K562 (cell line): ENCODE measurements around the gene MAPKAPK3. TPM values are rescaled to one million over a fixed set of nuclear protein-coding genes. Genes with fewer than 3 reads are reported as not detected.

Experiments used
- ETV5 ChIP-seq: sonication (generic); formaldehyde crosslinking; IDR thresholded peaks from 2 replicates; pipeline ENCODE4 v1.4.0; 2020; ENCODE audit warnings: low read depth, mild to moderate bottlenecking, missing genetic modification reagents
- polyA plus RNA-seq, 8 experiments: library from polyadenylated mRNA; depleted of rRNA in 4 of 8; stranded (reverse) in 5 of 8; unstranded in 3 of 8; fragments of >200 nt; fragmentation: Nextera tagmentation in 2 of 8; fragmentation: Illumina TruSeq in 1 of 8; extraction: Ambion mirVana in 2 of 8; extraction: Trizol in 1 of 8; gene quantifications; 2 replicates each; pipeline versions ENCODE4 v1.2.1 to v1.2.3, GENCODE V29; 2011 to 2014; ENCODE audit warnings: inconsistent platforms in 1 of 8, missing spikeins in 1 of 8
- total RNA-seq, 7 experiments: library from RNA; depleted of rRNA in 6 of 7; stranded (reverse); fragments of >200 nt in 6 of 7; fragmentation: Illumina TruSeq in 2 of 7; extraction: Trizol in 2 of 7; gene quantifications; 2 replicates each; pipeline versions ENCODE4 v1.2.1 to v1.2.3, GENCODE V29; 2011 to 2021; ENCODE audit warnings: low replicate concordance in 1 of 7
- TF ChIP-seq, protein P1 (sequence below), 2 experiments: fragments of 450-650 bp; formaldehyde crosslinking in 1 of 2; IDR thresholded peaks; 2 replicates each; pipeline versions ENCODE4 v1.4.0 to v1.6.1; 2014 to 2020; ENCODE audit warnings: mild to moderate bottlenecking in 2 of 2, borderline replicate concordance in 1 of 2, low read depth in 1 of 2
- TF ChIP-seq, protein P2 (sequence below): fragments of 250-450 bp; sonication (Bioruptor Pico); IDR thresholded peaks from 2 replicates; pipeline ENCODE4 v1.8.0; 2022; ENCODE audit warnings: inconsistent platforms
- TF ChIP-seq, protein P3 (sequence below), 2 experiments: fragments of 450-650 bp; IDR thresholded peaks; 2 replicates each; pipeline ENCODE4 v1.6.1; 2016; ENCODE audit warnings: mild to moderate bottlenecking in 2 of 2, borderline replicate concordance in 1 of 2, low read depth in 1 of 2, moderate library complexity in 1 of 2
- TF ChIP-seq, protein P4 (sequence below): fragments of 450-650 bp; formaldehyde crosslinking; IDR thresholded peaks from 2 replicates; pipeline ENCODE4 v1.4.0; 2020; ENCODE audit warnings: mild to moderate bottlenecking, moderate library complexity

Gene MAPKAPK3
- total and polyA plus RNA-seq, 9 of the 15 experiments (the other 6 are each of a cell fraction or from before 2014, with no cell fraction given) = 8.0 to 56.4 (median 41.2) TPM

DNA sequence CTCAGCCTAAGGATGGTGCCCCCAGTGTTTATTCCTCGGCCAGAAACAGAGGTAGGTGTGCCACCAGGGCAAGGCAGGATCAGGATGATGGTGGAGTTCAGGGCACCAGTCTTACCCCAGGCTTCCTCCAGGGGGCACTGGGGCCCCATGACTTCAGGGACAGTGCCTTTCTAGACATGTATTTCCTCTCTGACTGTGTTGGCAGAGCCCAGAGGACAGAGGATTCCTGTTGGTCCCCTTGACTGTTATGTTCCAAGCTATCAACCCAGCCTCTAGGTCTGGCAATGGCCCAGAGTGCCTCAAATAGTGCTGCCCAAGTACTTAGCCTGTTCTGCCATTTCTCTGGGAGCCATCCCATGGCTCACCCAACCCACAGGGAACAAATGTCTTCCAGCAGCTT, 44.8 kb upstream of the MAPKAPK3 start (continued):
- TF ChIP-seq, protein P1, sequence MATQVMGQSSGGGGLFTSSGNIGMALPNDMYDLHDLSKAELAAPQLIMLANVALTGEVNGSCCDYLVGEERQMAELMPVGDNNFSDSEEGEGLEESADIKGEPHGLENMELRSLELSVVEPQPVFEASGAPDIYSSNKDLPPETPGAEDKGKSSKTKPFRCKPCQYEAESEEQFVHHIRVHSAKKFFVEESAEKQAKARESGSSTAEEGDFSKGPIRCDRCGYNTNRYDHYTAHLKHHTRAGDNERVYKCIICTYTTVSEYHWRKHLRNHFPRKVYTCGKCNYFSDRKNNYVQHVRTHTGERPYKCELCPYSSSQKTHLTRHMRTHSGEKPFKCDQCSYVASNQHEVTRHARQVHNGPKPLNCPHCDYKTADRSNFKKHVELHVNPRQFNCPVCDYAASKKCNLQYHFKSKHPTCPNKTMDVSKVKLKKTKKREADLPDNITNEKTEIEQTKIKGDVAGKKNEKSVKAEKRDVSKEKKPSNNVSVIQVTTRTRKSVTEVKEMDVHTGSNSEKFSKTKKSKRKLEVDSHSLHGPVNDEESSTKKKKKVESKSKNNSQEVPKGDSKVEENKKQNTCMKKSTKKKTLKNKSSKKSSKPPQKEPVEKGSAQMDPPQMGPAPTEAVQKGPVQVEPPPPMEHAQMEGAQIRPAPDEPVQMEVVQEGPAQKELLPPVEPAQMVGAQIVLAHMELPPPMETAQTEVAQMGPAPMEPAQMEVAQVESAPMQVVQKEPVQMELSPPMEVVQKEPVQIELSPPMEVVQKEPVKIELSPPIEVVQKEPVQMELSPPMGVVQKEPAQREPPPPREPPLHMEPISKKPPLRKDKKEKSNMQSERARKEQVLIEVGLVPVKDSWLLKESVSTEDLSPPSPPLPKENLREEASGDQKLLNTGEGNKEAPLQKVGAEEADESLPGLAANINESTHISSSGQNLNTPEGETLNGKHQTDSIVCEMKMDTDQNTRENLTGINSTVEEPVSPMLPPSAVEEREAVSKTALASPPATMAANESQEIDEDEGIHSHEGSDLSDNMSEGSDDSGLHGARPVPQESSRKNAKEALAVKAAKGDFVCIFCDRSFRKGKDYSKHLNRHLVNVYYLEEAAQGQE (IDR thresholded peaks at IDR 0.05; ENCODE audit: borderline replicate concordance) = peak; percentile 81; the same call in 1 of the 2 replicates
- TF ChIP-seq, protein P1 (CRISPR knock-in tag; IDR thresholded peaks at IDR 0.05; ENCODE audit: low read depth) = no peak
- 0 out of 2 replicates have a peak, but pooled peaks have one; percentile 30 for TF ChIP-seq ETV5
- TF ChIP-seq, protein P2, sequence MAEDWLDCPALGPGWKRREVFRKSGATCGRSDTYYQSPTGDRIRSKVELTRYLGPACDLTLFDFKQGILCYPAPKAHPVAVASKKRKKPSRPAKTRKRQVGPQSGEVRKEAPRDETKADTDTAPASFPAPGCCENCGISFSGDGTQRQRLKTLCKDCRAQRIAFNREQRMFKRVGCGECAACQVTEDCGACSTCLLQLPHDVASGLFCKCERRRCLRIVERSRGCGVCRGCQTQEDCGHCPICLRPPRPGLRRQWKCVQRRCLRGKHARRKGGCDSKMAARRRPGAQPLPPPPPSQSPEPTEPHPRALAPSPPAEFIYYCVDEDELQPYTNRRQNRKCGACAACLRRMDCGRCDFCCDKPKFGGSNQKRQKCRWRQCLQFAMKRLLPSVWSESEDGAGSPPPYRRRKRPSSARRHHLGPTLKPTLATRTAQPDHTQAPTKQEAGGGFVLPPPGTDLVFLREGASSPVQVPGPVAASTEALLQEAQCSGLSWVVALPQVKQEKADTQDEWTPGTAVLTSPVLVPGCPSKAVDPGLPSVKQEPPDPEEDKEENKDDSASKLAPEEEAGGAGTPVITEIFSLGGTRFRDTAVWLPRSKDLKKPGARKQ = no peak
- TF ChIP-seq, protein P3, sequence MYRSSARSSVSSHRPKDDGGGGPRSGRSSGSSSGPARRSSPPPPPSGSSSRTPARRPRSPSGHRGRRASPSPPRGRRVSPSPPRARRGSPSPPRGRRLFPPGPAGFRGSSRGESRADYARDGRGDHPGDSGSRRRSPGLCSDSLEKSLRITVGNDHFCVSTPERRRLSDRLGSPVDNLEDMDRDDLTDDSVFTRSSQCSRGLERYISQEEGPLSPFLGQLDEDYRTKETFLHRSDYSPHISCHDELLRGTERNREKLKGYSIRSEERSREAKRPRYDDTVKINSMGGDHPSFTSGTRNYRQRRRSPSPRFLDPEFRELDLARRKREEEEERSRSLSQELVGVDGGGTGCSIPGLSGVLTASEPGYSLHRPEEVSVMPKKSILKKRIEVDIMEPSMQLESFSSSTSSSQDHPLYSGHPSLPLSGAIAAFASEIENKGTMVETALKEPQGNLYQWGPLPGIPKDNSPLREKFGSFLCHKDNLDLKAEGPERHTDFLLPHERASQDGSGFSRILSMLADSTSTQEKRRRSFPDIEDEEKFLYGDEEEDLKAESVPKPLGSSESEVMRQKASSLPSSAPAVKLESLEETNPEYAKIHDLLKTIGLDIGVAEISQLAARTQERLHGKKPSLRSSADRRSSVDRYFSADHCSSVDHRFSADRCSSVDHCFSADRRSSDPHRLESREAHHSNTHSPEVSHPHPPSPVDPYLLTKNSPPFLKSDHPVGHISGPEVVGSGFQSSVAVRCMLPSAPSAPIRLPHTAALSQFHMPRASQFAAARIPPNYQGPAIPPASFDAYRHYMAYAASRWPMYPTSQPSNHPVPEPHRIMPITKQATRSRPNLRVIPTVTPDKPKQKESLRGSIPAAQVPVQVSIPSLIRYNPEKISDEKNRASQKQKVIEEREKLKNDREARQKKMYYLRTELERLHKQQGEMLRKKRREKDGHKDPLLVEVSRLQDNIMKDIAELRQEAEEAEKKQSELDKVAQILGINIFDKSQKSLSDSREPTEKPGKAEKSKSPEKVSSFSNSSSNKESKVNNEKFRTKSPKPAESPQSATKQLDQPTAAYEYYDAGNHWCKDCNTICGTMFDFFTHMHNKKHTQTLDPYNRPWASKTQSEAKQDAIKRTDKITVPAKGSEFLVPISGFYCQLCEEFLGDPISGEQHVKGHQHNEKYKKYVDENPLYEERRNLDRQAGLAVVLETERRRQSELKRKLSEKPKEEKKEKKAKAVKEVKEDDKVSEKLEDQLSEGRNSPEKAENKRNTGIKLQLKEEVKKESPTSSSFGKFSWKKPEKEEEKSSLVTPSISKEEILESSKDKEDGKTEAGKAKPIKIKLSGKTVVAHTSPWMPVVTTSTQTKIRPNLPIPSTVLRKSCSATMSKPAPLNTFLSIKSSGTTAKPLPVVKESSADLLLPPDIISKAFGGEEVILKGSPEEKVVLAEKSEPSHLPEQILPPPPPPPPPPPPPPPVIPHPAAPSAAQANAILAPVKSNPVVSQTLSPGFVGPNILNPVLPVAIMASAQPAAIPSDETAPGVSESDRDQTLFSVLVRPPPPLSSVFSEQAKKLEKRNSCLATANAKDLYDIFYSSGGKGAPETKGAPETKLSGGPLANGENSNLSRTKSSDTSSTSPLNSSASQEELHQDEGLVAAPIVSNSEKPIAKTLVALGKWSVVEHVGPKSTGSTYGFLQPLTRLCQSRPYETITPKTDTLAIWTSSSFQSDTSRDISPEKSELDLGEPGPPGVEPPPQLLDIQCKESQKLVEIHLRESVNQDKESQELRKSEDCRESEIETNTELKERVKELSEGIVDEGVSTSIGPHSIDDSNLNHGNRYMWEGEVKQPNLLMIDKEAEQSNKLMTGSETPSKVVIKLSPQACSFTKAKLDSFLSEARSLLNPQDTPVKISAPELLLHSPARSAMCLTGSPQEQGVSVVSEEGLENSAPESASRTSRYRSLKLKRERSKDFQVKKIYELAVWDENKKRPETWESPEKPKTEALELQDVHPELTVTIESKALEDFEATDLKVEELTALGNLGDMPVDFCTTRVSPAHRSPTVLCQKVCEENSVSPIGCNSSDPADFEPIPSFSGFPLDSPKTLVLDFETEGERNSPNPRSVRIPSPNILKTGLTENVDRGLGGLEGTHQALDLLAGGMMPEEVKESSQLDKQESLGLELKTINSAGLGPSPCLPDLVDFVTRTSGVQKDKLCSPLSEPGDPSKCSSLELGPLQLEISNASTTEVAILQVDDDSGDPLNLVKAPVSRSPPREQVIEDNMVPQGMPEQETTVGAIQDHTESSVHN (IDR thresholded peaks at IDR 0.05; ENCODE audit: borderline replicate concordance in 1 of 2, low read depth in 1 of 2) = no peak
- TF ChIP-seq, protein P4, sequence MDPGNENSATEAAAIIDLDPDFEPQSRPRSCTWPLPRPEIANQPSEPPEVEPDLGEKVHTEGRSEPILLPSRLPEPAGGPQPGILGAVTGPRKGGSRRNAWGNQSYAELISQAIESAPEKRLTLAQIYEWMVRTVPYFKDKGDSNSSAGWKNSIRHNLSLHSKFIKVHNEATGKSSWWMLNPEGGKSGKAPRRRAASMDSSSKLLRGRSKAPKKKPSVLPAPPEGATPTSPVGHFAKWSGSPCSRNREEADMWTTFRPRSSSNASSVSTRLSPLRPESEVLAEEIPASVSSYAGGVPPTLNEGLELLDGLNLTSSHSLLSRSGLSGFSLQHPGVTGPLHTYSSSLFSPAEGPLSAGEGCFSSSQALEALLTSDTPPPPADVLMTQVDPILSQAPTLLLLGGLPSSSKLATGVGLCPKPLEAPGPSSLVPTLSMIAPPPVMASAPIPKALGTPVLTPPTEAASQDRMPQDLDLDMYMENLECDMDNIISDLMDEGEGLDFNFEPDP = no peak
